Adrenal gland (tissue), 5 donors: ENCODE measurements around the gene TIGD2.

Experiments
- CTCF ChIP-seq, 6 experiments: fragments of 450-650 bp in 4 of 6; fragments of 200-600 bp in 2 of 6; sonication (generic) in 1 of 6; IDR thresholded peaks; 1 replicate in 5 of 6; 2 replicates in 1 of 6; pipeline versions ENCODE4 v1.5.1 to v1.8.0; 2016 to 2021; ENCODE audit warnings: antibody characterized with exemption in 6 of 6, mild to moderate bottlenecking in 2 of 6, moderate library complexity in 1 of 6
- POLR2A ChIP-seq, 2 donors: fragments of 450-650 bp; IDR thresholded peaks; one replicate each; pipeline ENCODE4 v1.6.1; 2017; ENCODE audit warnings: antibody characterized with exemption in 2 of 2, mild to moderate bottlenecking in 2 of 2, moderate library complexity in 1 of 2
- donor health status: DM: no; HTN: no; CAD: no.

- TF ChIP-seq CTCF (IDR thresholded peaks at IDR 0.05) (no peak), POLR2A (IDR thresholded peaks at IDR 0.05) (no peak)
Measured at GRCh38 chr4:89121387-89122068, 10.2 kb downstream of the TIGD2 start.
